Measurements from ENCODE around the gene PLSCR4.

- TF ChIP-seq, protein P1, sequence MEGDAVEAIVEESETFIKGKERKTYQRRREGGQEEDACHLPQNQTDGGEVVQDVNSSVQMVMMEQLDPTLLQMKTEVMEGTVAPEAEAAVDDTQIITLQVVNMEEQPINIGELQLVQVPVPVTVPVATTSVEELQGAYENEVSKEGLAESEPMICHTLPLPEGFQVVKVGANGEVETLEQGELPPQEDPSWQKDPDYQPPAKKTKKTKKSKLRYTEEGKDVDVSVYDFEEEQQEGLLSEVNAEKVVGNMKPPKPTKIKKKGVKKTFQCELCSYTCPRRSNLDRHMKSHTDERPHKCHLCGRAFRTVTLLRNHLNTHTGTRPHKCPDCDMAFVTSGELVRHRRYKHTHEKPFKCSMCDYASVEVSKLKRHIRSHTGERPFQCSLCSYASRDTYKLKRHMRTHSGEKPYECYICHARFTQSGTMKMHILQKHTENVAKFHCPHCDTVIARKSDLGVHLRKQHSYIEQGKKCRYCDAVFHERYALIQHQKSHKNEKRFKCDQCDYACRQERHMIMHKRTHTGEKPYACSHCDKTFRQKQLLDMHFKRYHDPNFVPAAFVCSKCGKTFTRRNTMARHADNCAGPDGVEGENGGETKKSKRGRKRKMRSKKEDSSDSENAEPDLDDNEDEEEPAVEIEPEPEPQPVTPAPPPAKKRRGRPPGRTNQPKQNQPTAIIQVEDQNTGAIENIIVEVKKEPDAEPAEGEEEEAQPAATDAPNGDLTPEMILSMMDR (IDR thresholded peaks at IDR 0.05; ENCODE audit: insufficient read depth, low read depth, low read length), result no peak
- no peak for TF ChIP-seq EZH2 (IDR thresholded peaks at IDR 0.05; ENCODE audit: insufficient read depth, low read length)
Observed at GRCh38 chr3:146222204-146223046, 28.5 kb downstream of the PLSCR4 start.

Data from astrocyte (in vitro differentiated cells and primary cell).